ENCODE results near the gene COL5A1.

Gene COL5A1

GRCh38 chr9:134826336-134827285 is 185.0 kb downstream of the COL5A1 start:
- DNase-seq, result no peak

GRCh38 chr9:134827559-134827958 is 186.0 kb downstream of the COL5A1 start:
- no peak for DNase-seq

GRCh38 chr9:134827993-134828392 is 186.4 kb downstream of the COL5A1 start:
- DNase-seq, result no peak

GRCh38 chr9:134828892-134829291 is 187.3 kb downstream of the COL5A1 start:
- no peak for DNase-seq

GRCh38 chr9:134829356-134829937 is 187.8 kb downstream of the COL5A1 start:
- no peak for DNase-seq

- DNase-seq, result no peak
These were observed 188.5 kb downstream of the COL5A1 start for GRCh38 chr9:134830126-134830525.

GRCh38 chr9:134830926-134831720 is 189.5 kb downstream of the COL5A1 start:
- DNase-seq, result no peak

- DNase-seq, result no peak
These were observed 190.9 kb downstream of the COL5A1 start for GRCh38 chr9:134832471-134832870.

- no peak for DNase-seq
These were observed 191.8 kb downstream of the COL5A1 start for GRCh38 chr9:134833294-134833880.

- DNase-seq, result no peak
These were observed 192.8 kb downstream of the COL5A1 start for GRCh38 chr9:134834217-134834956.

GRCh38 chr9:134834957-134835419 is 193.4 kb downstream of the COL5A1 start:
- DNase-seq, result no peak

GRCh38 chr9:134835448-134835847 is 193.8 kb downstream of the COL5A1 start:
- DNase-seq, result no peak

- DNase-seq, result no peak
These were observed 194.4 kb downstream of the COL5A1 start for GRCh38 chr9:134835987-134836386.

- no peak for DNase-seq
These were observed 194.9 kb downstream of the COL5A1 start for GRCh38 chr9:134836406-134836970.

GRCh38 chr9:134837529-134837928 is 195.9 kb downstream of the COL5A1 start:
- no peak for DNase-seq

- DNase-seq, result no peak
These were observed 197.2 kb downstream of the COL5A1 start for GRCh38 chr9:134838651-134839454.

GRCh38 chr9:134839455-134840125 is 198.0 kb downstream of the COL5A1 start:
- DNase-seq, result no peak

GRCh38 chr9:134840511-134840910 is 198.9 kb downstream of the COL5A1 start:
- no peak for DNase-seq

GRCh38 chr9:134841180-134841904 is 199.7 kb downstream of the COL5A1 start:
- no peak for DNase-seq

GRCh38 chr9:134842321-134842720 is 200.7 kb downstream of the COL5A1 start:
- DNase-seq, result no peak
